ENCODE measurements around the gene SLFN5.
"Not testable (repeated sequence)": the region's sequence is repeated elsewhere in the genome, so short reads cannot be mapped to it uniquely, and the experiment has no call there.

The SLFN5 gene

DNA sequence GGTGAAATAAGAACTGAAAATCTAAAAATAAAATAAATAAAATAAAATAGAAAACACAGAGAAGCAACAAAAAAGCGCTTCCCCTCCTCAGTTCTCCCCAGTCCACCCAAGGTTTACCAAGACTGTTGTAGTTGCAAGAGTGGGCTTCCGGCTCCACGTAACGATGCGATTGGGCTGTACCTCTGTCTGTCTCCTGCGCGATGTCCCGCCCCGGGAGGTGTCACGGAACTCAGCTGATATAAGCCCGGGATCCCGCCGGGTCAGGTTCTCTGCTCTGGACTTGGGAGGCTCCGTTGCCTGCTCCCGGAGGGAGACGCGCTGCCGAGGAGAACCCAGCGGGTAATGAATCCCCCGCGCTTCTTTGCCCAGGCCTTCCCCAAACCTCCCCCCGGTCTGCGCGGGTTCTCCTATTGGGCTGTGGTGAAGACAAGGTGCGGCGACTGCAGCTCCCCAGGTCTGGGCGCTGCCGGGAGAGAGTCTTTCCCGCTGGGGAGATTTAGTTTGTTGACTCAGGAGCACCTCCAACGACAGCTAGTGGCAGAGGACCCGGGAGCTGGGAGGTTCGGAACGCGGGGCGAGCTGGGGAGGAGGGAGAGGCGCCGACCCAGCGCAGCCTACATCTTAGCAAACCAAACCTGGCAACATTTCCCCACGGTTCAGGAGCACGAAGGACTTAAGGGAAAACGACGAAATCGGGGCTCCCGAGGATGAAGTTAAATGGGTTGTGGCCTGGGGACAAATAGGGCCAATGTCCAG lies at the start of gene SLFN5:
SLFN5 (plus strand) TSS at position 268 of the 756 bp plus-strand sequence. CDS start 15,619 bp downstream, outside the sequence.
- DNase-seq: peak; percentile 94

DNA sequence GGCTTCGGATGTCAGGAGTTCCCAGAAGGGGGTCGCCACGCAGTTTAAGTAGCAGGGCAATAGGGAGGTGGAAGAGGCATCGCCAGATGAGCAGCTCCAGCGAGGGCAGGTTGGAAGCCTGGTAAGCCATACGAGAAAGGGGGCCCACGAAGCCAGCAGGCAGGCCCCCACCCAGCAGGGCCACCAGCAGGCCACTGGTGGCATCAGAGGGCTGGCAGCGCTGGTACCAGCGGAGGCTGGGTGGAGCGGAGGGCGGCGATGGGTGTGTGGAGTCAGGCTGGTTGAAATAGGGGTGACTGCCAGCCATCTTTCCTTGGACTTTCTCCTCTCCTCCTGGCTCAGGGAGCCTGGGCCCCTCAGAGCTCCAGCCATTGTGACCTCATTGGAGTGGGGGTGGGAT lies 48.9 kb upstream of the SLFN5 start, which contains the start of gene SLC35G3:
SLC35G3 (minus strand) TSS at position 393 of the 400 bp plus-strand sequence; CDS start at position 307, 86 bp downstream.
- DNase-seq: not testable (repeated sequence)

DNA sequence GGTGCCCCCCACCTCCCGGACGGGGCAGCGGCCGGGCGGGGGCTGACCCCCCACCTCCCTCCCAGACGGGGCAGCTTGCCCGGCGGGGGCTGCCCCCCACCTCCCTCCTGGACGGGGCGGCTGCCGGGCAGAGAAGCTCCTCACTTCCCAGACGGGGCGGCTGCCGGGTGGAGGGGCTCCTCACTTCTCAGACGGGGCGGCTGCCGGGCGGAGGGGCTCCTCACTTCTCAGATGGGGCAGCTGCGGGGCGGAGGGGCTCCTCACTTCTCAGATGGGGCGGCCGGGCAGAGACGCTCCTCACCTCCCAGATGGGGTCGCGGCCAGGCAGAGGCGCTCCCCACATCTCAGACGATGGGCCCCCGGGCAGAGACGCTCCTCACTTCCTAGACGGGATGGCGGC lies 47.8 kb upstream of the SLFN5 start:
- not testable (repeated sequence) for DNase-seq

DNA sequence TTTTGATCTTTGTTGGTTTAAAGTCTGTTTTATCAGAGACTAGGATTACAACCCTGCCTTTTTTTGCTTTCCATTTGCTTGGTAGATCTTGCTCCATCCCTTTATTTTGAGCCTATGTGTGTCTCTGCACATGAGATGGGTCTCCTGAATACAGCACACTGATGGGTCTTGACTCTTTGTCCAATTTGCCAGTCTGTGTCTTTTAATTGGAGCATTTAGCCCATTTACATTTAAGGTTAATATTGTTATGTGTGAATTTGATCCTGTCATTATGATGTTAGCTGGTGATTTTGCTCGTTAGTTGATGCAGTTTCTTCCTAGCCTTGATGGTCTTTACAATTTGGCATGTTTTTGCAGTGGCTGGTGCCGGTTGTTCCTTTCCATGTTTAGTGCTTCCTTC lies 40.3 kb upstream of the SLFN5 start:
- DNase-seq: not testable (repeated sequence)

DNA sequence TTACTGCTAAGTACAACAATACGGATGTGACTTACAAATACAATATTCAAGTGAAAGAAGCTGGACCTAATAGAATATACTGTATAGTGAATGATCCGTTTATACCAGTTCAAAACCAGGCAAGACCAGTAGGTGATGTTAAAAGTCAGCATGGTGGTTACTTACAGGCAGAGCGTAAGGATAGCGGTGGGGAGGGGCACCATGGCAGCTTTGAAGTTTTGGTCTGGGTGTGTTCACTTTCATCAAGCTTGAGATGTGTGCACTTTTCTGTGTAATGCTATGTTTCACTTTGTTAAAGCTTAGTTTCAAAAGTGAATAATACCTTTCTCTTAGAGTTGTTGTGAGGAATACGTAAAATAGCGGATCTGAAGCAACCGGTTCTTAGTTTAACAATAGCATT lies 32.1 kb upstream of the SLFN5 start:
- peak; percentile 39 for DNase-seq

DNA sequence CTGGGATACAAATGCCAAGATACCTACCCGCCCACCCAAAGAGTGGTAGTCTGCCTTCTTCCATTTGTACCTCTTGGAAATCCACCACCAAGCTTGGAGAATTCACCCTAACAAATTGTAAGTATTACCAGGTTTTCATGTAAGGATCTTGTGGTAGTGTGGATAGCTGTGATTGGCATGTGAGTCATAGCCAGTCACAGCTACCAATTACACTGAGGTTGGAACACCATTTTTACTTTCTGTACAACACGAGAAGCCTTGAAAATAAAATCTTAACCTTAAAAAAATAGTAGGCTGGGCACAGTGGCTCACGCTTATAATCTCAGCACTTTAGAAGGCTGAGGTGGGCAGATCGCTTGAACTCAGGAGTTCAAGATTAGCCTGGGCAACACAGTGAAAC lies 30.2 kb upstream of the SLFN5 start:
- peak; percentile 35 for DNase-seq

DNA sequence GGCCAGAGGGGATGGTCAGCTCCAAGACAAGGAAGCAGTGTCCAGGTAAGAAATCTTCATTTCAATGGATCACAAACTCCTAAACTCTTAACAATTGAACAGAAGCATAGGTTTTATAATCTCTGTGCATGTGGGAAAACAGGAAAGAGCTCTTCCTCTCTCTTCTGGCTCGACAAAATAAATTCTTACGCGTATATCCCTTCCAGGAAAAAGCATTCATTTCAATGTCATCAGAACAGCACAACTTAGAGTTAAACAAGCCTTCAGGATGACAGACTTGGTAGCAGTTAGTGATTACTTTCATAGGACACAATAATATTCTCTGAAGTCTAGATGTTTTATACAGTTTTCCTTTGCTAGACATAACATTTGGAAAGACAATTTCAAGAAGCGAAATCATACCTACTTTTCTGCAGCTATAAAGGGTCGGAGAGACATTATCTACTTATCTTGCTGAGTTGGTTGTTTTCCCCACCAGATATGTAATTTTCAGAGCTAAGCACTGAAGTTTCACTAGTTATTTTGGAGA lies 29.4 kb upstream of the SLFN5 start:
- DNase-seq: no peak

DNA sequence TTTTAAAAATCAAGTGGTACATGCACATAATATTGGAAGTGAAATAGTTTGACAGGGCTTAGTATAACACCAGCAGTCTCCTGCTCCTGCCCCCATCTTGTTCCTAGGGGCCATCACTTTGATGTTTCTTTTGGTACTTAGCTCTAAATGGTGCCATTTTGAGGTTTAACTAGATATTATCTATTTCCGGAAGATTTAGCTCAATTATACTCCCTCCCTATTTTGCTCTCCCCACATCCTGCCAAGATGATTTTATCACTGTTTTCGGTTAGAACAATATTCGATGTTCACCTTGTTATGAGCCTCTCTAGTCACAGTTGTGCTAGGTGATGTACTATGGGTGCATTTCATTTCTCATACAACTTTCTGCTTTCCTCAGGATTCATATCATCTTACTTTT lies 28.7 kb upstream of the SLFN5 start:
- DNase-seq: peak; percentile 18

DNA sequence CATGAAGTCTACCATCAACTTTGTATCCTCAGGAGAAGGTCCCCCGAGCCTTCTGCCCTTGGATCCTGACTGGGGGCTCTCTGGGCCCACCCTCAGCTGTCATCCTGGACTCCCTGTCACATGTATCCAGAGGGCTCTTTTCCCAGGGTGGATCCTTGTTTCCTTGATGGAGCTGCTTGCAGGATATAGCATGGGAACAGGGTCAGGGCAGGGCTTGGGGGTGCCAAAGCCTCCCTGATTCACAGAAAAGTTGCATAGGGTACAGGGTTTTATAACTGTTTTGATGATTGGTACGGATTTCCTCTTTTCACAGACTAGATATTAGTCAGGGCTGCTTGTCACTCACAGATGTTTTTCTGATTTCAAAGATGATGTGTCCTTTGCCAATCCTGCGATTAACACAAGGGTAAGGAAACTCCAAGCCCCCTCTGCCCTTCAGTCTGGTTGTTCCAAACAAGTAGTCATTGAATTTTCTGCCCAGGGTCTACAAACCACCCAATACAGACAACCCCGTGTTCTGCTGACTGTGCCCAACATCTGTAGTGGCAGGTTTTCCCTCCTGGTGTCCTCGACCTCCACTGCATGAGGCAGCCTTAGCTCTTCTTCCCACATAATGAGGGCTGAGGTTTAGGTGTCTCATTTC lies 28.1 kb upstream of the SLFN5 start:
- DNase-seq: peak; percentile 43

DNA sequence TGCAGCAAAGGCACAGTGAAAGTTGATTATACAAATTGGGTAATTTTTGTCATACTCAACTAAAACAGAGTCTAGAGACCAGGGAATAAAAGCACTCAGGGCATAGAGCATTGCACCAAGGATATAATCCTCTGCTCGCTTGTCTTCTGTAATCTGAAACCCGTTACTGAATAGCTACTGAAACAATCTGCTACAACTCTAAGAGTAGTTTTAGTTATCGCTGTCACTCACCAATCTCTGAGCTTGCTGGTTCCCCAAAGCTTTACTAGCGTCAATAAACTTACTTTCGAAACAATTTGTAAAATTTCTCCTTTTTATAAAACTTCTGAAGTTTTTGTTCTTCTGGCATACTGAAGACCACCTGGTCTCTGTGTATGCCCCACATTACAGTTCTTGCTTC lies 25.8 kb upstream of the SLFN5 start:
- DNase-seq: no peak

DNA sequence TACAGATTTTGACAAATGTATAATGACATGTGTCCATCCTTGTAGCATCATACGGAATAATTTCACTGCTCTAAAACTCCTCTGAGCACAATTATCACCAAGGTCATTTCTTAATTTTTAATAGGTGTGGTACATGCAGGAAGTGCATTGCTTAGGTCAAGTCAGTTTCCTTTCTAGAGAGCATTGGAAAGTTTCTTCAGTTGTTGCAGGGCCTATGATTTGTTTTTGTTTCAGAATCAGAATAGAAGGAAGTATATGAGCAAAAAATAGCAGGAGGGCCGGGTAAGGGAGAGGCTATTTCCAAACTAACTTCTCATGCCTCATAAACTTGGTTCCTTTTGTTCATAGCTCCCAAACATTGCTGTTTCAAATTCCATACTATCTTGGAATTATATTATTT lies 24.0 kb upstream of the SLFN5 start:
- no peak for DNase-seq

DNA sequence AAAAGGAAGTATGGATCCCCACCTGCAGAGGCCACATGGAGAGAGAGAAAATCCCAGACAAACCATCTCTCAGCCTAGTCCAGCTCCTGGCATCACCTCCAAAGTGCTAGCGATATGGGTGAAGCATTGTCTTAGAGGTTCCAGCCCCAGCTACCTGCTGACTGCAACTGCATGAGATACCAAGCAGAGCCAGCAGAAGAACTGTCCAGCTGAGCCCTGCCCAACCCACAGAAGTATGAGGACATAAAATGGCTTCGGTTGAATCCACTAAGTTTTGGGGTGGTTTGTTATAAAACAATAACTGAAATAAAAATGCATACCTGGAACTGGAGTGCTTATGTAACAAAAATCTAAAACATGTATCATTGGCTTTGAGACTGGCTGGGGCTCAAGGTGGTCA lies 20.4 kb upstream of the SLFN5 start:
- DNase-seq: no peak

DNA sequence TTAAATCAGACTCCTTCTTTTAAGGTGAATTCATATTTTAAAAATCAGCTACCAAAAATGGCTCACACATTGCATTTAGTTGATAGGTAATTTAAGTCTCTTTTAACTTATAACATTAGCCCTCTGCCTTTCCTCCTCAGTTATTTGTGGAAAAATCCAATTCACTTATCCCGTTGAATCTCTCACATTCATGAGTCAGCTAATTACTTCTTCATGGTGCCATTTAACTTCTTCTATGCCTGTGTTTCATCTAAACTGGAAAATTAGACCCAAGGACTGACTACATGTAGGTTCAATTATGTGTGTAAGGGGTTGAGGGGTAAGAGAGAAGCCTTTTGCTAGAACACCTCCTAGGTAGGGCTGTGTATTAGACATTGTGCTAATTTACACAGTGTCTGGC lies 18.4 kb upstream of the SLFN5 start:
- no peak for DNase-seq

DNA sequence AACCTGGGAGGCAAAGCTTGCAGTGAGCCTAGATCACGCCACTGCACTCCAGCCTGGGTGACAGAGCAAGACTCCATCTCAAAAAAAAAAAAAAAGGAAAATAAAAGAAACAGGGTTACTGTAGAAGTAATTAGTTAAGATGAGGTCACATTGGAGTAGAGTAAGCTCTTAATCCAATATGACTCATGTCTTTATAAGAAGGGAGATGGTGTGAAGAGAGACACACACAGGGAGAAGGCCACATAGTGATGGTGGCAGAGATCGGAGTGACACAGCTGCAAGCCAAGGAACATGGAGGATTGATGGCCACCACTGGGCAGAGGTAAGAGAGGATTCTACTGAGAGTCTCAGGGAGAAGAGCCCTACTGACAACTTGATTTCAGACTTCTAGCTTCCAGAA lies 15.3 kb upstream of the SLFN5 start:
- no peak for DNase-seq

DNA sequence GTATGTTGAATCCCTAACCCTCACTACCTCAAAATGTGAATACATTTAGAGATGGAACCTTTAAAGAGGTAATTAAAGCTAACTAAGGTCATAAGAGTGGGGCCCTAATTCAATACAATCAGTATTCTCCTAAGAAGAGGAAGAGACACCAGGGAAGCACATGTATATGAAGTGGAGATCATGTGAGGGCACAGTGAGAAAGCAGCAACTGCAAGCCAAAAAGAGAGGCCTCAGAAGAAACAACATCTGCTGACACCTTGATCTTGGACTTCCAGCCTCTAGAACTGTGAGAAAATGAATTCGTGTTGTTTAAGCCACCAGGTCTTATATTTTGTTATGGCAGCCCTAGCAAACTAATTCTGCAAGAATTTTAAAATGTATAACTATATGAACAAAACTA lies 13.2 kb upstream of the SLFN5 start:
- no peak for DNase-seq

DNA sequence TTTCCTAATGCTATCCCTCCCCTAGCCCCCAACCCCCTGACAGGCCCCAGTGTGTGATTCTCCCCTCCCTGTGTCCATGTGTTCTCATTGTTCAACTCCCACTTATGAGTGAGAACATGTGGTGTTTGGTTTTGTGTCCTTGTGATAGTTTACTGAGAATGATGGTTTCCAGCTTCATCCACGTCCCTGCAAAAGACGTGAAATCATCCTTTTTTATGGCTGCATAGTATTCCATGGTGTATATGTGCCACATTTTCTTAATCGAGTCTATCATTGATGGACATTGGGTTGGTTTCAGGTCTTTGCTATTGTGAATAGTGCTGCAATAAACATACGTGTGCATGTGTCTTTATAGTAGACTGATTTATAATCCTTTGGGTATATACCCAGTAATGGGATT lies 8.6 kb upstream of the SLFN5 start:
- not testable (repeated sequence) for DNase-seq

DNA sequence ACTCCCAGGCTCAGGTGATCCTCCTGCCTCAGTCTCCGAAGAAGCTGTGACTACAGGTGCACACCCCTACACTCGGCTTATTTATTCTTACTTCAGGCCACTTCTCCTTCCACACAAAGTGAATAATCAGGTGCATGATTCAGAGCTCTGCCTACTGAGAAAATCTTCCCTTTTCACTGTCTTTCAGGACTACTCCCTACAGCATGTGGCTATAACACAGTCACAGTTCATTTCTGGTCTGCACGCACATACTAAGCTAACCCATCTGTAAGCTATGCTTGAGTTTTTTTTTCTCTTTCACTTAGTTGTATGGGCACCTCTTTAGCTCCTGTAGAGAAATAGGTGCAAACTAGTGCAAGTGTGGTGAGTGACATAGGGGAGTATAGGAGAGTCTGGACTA lies 7.6 kb upstream of the SLFN5 start:
- DNase-seq: no peak

DNA sequence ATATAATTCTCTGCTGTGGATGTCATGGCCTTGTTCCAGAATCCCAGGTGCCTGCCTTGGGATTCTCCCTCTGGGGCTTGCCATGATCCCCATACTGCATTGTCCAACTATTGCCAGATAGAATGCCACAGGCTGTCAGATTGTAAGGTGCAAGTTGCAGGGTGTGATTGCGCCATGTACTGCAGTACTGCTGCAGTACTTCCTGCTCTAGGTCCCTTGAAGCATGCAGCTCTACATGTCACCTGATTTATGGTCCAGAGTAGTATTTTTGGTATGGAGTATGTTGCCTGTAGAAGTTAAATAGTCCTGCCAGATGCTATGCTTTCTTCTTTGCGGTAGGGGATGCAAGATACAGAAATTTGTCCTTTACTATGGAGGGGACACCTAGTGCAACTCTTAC lies 7.0 kb upstream of the SLFN5 start:
- no peak for DNase-seq

DNA sequence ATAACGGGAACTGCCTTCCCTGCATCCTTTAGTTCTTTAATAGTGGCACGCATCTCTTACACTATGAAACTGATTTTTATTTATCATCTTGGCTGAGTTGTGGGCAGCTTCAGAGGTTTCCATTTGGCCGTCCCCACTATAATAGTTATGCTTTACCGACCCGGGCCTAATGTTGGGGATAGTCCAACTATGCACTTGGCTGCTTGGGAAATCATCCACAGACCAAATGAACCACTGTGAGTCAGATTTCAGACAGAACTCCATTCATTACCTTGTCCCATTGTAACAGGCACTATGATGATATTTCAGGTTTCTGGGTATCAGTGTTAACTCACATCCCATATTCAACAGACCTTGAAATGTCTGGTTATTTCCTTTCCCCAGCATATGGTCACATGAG lies 6.1 kb upstream of the SLFN5 start:
- DNase-seq: no peak

DNA sequence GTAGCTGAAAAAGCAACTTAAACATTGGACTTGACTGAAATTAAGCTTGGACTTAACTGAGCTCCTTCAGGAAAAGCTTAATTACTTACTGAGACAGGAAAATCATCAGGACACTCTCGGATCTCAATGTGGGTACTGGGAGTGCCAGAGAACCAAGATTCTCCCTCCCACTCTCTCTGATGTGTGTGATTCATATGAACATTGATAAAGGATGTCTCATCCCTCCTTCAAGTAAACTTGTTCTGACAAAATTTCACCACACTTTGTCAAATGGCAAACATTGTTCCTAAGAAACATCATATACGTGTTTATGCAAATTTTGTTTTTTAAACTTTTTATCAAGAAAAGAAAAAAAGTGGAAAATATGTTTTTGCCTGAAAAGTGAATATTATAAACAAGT lies 4.1 kb upstream of the SLFN5 start:
- no peak for DNase-seq

DNA sequence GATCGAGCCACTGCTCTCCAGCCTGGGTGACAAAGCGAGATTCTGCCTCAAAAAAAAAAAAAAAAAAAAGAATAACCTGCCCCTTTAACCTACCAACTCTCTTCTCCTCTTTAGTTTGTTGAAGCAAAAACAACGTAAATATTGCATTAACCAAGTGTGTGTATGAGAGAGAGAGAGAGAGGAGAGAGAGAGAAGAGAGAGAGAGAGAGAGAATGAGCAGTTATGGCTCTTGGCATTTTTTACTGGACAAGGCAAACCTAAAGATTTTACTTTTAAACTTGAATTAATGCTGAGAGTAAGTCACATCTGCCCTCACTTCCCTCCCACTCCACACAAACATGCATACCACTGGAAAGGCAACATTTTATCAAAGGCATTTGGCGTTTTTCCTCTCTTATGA lies 3.0 kb upstream of the SLFN5 start:
- DNase-seq: no peak

DNA sequence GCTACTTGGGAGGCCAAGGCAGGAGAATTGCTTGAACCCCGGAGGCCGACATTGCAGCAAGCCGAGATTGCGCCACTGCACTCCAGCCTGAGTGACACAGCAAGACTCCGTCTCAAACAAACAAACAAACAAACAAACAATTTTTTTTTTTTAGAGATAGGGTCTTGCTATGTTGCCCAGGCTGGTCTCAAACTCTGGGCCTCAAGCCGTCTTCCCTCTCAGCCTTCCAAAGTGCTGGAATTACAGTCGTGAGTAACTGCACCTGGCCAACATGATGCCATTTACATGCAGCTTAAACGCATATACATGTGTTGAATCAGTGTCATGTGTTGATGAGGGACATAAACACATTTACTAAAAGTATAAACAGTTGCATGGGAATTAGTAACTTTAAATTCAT lies 2.0 kb upstream of the SLFN5 start:
- no peak for DNase-seq

DNA sequence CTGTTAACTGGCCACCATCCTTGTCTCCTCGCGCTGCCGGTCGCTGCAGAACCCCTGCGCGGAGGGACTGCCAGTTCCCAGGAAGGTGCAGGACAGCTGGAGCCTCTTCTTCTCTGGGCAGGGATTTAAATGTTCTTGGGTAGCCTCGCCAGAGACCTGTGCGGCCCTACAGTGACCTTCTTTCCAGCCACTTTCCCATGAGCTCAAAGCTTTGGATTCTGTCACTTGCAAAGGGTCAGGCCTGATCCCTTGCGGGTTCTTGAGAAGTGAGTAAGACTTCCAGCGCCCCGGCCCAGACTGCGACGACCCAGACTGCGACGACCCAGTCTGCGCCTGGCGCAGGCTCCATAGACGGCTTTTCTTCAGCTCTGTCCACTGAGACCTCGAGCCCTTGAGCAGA lies 1.4 kb upstream of the SLFN5 start:
- DNase-seq: peak; percentile 53

DNA sequence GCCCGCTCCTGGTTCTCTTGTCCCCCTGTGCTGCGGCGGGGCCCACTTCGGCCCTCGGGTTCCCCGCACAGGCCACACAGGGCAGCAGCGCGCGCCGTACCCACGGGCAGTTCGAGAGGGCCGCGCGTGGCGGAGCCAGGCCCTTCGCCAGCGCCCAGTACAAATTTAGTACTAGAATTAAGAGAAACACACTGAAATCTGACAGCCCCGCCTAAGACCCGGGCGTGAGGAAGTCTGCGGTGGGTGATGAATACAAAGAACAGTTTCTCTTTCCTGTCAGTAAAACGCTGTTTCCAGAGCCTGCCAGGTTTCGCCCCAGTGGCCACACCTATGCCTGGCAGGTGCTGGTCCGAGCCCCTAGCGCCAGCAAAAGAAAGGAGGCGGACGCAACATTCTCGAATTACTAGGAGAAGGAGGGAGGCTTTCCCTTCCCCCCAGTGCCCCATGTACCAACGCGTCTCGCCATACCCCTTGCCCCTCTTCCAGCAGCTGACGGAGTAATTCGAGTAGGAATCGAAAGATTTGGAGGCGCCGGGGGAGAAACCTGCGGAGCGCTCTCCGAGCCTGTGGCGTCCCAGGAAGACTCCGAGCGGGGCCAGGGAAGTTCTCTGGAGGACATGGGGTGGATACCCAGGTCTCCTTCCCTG lies 591 bp upstream of the SLFN5 start:
- DNase-seq: peak; percentile 91
